GM12878 (cell line): ENCODE measurements around the gene TARBP1.

Experiments
- BMI1 ChIP-seq: fragments of 450-650 bp; IDR thresholded peaks from 2 replicates; pipeline ENCODE4 v1.6.1; 2016; ENCODE audit warnings: mild to moderate bottlenecking, moderate library complexity, borderline replicate concordance
- CTCF ChIP-seq, 3 experiments: IDR thresholded peaks in 2 of 3; conservative IDR thresholded peaks in 1 of 3; 2 replicates each; pipeline ENCODE4 v1.5.1; 2011; ENCODE audit warnings: low read depth in 3 of 3, low read length in 3 of 3, mild to moderate bottlenecking in 3 of 3, control low read depth in 2 of 3, moderate library complexity in 2 of 3, inconsistent platforms in 1 of 3, mixed read lengths in 1 of 3; ENCODE audit not compliant: control insufficient read depth in 2 of 3, insufficient read depth in 1 of 3; ENCODE audit errors: extremely low read depth in 1 of 3
- POLR2A ChIP-seq: IDR thresholded peaks from 2 replicates; pipeline ENCODE4 v1.6.1; 2011; ENCODE audit warnings: low read depth, mild to moderate bottlenecking, low read length
- ZNF274 ChIP-seq: IDR thresholded peaks from one replicate; pipeline ENCODE4 v1.8.0; 2011; ENCODE audit not compliant: insufficient read length, insufficient read depth

GRCh38 chr1:234460652-234461051 is 18.3 kb downstream of the TARBP1 start:
- no peak for TF ChIP-seq POLR2A
- no peak for TF ChIP-seq ZNF274
- no peak for TF ChIP-seq CTCF (IDR thresholded peaks at IDR 0.05 in 2 of 3, conservative IDR thresholded peaks at IDR 0.05 in 1 of 3; ENCODE audit: control insufficient read depth in 2 of 3, extremely low read depth in 1 of 3, insufficient read depth in 1 of 3, low read depth in 3 of 3, low read length in 3 of 3)
- no peak for TF ChIP-seq BMI1
